ENCODE data around the gene TTC31. TPM values are rescaled to one million over a fixed set of nuclear protein-coding genes. Genes with fewer than 3 reads are reported as not detected.
A peak's percentile ranks its signal among the peaks of the same experiment; 100 is the strongest.

The TTC31 gene
- total RNA-seq, 6 donors from 2014 or later, result 18.2 to 127 (median 27.3) TPM

DNA sequence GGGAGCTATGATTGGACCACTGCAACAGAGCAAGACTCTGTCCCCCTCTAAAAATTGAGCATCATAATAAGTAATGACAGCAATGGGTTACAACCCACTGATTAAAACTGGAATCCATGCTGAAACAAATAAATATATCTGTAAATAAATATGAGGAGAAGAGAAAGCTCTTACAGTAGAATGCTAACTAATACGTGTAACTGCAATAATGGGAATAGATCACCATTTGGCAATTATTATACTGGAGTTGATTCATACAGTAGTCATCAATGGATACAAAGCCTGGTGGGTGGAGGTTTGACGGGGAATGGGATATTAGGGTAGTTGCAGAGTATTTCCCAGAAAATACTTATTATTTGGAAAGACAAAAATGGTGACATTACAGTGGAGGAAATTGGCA lies 34.1 kb upstream of the TTC31 start:
- WGBS, 2 donors, result 86 to 94% methylated on average over 2 of the region's 2 CpGs
- Histone ChIP-seq H3K27ac (no peak overlapping the region), H3K4me1 (peaks cover 0 to 5% (median 2%) of the 10 kb centered on the region in 4 donors), H3K36me3 (no peaks in the 10 kb centered on the region), H3K27me3 (no peaks in the 10 kb centered on the region), H3K9me3 (no peaks in the 10 kb centered on the region), H3K4me3 (no peak overlapping the region)
- TF ChIP-seq POLR2AphosphoS5 (IDR thresholded peaks at IDR 0.05) (no peak), POLR2A (IDR thresholded peaks at IDR 0.05) (no peak), EP300 (IDR thresholded peaks at IDR 0.05) (no peak)
- TF ChIP-seq, protein P1, sequence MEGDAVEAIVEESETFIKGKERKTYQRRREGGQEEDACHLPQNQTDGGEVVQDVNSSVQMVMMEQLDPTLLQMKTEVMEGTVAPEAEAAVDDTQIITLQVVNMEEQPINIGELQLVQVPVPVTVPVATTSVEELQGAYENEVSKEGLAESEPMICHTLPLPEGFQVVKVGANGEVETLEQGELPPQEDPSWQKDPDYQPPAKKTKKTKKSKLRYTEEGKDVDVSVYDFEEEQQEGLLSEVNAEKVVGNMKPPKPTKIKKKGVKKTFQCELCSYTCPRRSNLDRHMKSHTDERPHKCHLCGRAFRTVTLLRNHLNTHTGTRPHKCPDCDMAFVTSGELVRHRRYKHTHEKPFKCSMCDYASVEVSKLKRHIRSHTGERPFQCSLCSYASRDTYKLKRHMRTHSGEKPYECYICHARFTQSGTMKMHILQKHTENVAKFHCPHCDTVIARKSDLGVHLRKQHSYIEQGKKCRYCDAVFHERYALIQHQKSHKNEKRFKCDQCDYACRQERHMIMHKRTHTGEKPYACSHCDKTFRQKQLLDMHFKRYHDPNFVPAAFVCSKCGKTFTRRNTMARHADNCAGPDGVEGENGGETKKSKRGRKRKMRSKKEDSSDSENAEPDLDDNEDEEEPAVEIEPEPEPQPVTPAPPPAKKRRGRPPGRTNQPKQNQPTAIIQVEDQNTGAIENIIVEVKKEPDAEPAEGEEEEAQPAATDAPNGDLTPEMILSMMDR (IDR thresholded peaks at IDR 0.05), result no peak
- DNase-seq, result no peak
- no peak for ATAC-seq (ENCODE audit: low FRiP score in 2 of 2)

DNA sequence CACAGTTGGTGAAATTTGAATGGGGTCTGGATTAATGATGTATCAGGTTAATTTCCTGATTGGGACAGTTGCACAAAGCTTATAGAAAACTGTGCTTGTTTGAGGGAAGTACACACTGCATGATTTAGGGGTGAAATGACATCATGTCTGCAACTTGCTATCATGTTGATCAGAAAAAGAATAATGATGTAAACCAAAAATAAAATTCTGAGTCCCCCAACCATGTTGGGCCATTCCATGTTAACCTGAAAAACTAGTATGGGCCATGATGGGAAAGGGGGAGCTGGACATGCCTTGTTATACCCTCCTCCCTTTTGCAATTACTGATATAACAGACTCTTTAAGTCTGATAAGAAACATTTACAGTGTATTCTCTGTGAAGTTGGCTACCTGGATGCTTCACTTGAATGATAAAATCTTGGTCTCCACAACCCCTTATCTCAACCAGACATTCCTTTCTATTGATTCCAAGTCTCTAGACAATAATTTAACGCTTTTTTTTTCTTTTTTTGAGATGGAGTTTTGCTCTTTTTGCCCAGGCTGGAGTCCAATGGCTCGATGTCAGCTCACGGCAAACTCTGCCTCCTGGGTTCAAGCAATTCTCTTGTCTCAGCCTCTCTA lies 32.2 kb upstream of the TTC31 start:
- Histone ChIP-seq H3K4me3 (no peak overlapping the region), H3K36me3 (no peaks in the 10 kb centered on the region), H3K4me1 (peaks cover 5 to 12% (median 9%) of the 10 kb centered on the region in 4 donors), H3K27ac (no peak overlapping the region), H3K9me3 (no peaks in the 10 kb centered on the region), H3K27me3 (no peaks in the 10 kb centered on the region)
- WGBS, 2 donors, result 78 to 89% methylated on average over 3 of the region's 3 CpGs
- TF ChIP-seq EP300 (IDR thresholded peaks at IDR 0.05) (no peak), POLR2A (IDR thresholded peaks at IDR 0.05) (no peak), POLR2AphosphoS5 (IDR thresholded peaks at IDR 0.05) (no peak)
- TF ChIP-seq, protein P1 (IDR thresholded peaks at IDR 0.05), result no peak
- ATAC-seq (ENCODE audit: low FRiP score in 2 of 2) (no peak), DNase-seq (no peak)

DNA sequence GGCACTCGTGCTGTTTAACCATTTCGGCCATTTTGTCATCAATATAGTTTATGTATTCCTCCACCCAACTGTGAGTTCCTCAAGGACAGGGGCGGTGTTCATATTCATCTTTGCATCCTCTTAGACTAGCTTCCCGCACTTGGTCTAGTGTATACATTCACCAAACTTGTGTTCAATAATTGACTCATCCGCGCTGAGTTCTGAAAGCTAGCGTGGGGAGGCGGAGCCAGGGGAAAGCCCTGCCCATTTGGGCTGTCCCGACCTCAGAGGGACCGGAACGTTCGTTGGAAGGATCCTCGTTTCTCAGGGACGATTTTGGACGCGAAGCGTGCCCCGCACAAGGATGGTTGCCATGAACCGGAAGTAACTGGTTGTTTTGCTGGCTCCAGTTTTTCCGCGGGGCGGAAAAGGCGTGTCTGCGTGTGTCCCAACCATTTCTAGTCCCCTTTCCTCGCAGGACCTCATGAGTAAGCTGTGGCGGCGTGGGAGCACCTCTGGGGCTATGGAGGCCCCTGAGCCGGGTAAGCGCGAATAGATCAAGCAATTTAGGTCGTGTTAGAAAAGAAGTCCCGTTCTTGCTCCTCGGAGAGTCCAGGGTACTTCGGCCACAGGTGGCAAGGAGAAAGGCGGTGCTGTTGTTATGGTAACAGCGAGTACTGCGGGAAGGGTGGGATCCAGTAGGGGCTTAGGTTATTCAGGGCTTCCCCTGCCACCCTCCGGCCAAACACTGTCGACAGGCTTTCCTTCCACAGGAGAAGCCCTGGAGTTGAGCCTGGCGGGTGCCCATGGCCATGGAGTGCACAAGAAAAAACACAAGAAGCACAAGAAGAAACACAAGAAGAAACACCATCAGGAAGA lies 28.0 kb upstream of the TTC31 start, which contains the start of gene INO80B:
TSS of gene INO80B (plus strand) at position 434 of the 858 bp plus-strand sequence. CDS start at position 464, 30 bp downstream.
- TF ChIP-seq, protein P1 (IDR thresholded peaks at IDR 0.05), result peak in 2 of 6 experiments; percentile 4 to 7
- TF ChIP-seq POLR2A (IDR thresholded peaks at IDR 0.05), result peak in 1 of 4 donors; percentile 52
- peak; percentile 94 to 96 for TF ChIP-seq POLR2AphosphoS5 (IDR thresholded peaks at IDR 0.05)
- TF ChIP-seq EP300 (IDR thresholded peaks at IDR 0.05), result peak in 1 of 4 donors; percentile 68
- Histone ChIP-seq H3K4me1 (peaks cover 32 to 46% (median 34%) of the 10 kb centered on the region in 4 donors), H3K36me3 (no peaks in the 10 kb centered on the region), H3K27me3 (no peaks in the 10 kb centered on the region), H3K27ac (peak within 1 kb of the TSS; percentile 40 to 82 (median 73)), H3K9me3 (no peaks in the 10 kb centered on the region), H3K4me3 (peak within 1 kb of the TSS; percentile 62 to 82 (median 75))
- WGBS, 2 donors, result 1 to 3% methylated on average over 17 to 36 of the region's 40 CpGs
- peak in 1 of 2 donors; percentile 96 for DNase-seq
- ATAC-seq (ENCODE audit: low FRiP score in 2 of 2), result peak; percentile 87 to 91

GRCh38 chr2:74457129-74457548 lies 25.7 kb upstream of the TTC31 start:
- TF ChIP-seq, protein P1 (IDR thresholded peaks at IDR 0.05), result no peak
- no peak for TF ChIP-seq EP300 (IDR thresholded peaks at IDR 0.05)
- no peak for TF ChIP-seq POLR2A (IDR thresholded peaks at IDR 0.05)
- no peak for TF ChIP-seq POLR2AphosphoS5 (IDR thresholded peaks at IDR 0.05)
- ATAC-seq (ENCODE audit: low FRiP score in 2 of 2) (peak in 1 of 2 donors; percentile 38), DNase-seq (no peak)
- no peaks in the 10 kb centered on the region for H3K27me3 ChIP-seq
- peak overlapping the region; percentile 66 to 87 (median 76) for H3K4me3 ChIP-seq
- H3K9me3 ChIP-seq, result no peaks in the 10 kb centered on the region
- 2 to 3% methylated on average over 11 to 22 of the region's 27 CpGs for WGBS, 2 donors
- H3K4me1 ChIP-seq, result peaks cover 32 to 50% (median 34%) of the 10 kb centered on the region in 4 donors
- peak overlapping the region; percentile 94 to 99 (median 98) for H3K27ac ChIP-seq
- peaks cover 0 to 15% (median 6%) of the 10 kb centered on the region in 4 donors for H3K36me3 ChIP-seq
